WTC11 (cell line): ENCODE measurements around the gene GRWD1. TPM values are rescaled to one million over a fixed set of nuclear protein-coding genes. Genes with fewer than 3 reads are reported as not detected.
A peak's percentile ranks its signal among the peaks of the same experiment; 100 is the strongest.

Source experiments
- ATAC-seq: fragments of 200-7000 bp; cut with Tn5 transposase; 2 replicates; pipeline ENCODE4 v1.10.0; 2021; ENCODE audit warnings: mild to moderate bottlenecking, moderate library complexity
- CTCF ChIA-PET: fragments of 300-600 bp; sonication (Branson Sonifier 250); formaldehyde crosslinking; loops from one replicate; lab custom pipeline; 2021; ENCODE audit warnings: antibody characterized with exemption; lab: Charles Lee
- POLR2A ChIA-PET: fragments of 350-600 bp; sonication (Branson Sonifier 250); formaldehyde crosslinking; loops from one replicate; lab custom pipeline; 2021; ENCODE audit warnings: antibody characterized with exemption; lab: Charles Lee
- DNase-seq: peaks from one replicate; pipeline ENCODE4 v3.0.0; 2021; ENCODE audit warnings: low spot score
- H3K27ac Mint-ChIP-seq: 2 replicates; pipeline ENCODE4 v1.8.0; 2021; ENCODE audit warnings: mixed read lengths
- H3K27me3 Mint-ChIP-seq: 2 replicates; pipeline ENCODE4 v1.8.0; 2021; ENCODE audit warnings: low read depth, mild to moderate bottlenecking, moderate library complexity, mixed read lengths
- H3K36me3 Mint-ChIP-seq: 2 replicates; pipeline ENCODE4 v1.8.0; 2021; ENCODE audit warnings: mixed read lengths
- H3K4me1 Mint-ChIP-seq: 2 replicates; pipeline ENCODE4 v1.8.0; 2022; ENCODE audit warnings: mixed read lengths
- H3K4me3 Mint-ChIP-seq: 2 replicates; pipeline ENCODE4 v1.8.0; 2021; ENCODE audit warnings: mild to moderate bottlenecking, moderate library complexity, mixed read lengths
- H3K9me3 Mint-ChIP-seq: 2 replicates; pipeline ENCODE4 v1.8.0; 2021; ENCODE audit warnings: mixed read lengths
- ATF1 ChIP-seq: sonication (generic); formaldehyde crosslinking; IDR thresholded peaks from 2 replicates; pipeline ENCODE4 v1.8.1; 2023; ENCODE audit warnings: mild to moderate bottlenecking, moderate library complexity, missing genetic modification reagents
- ELF4 ChIP-seq: sonication (generic); formaldehyde crosslinking; IDR thresholded peaks from 2 replicates; pipeline ENCODE4 v1.8.1; 2022; ENCODE audit warnings: low read depth, mild to moderate bottlenecking, moderate library complexity, missing genetic modification reagents
- EMX1 ChIP-seq: fragments of 250-450 bp; sonication (Bioruptor Pico); IDR thresholded peaks from 2 replicates; pipeline ENCODE4 v1.8.0; 2021; ENCODE audit warnings: mild to moderate bottlenecking
- FOXK1 ChIP-seq: sonication (generic); formaldehyde crosslinking; IDR thresholded peaks from 2 replicates; pipeline ENCODE4 v1.8.0; 2022; ENCODE audit warnings: mild to moderate bottlenecking, moderate library complexity, missing genetic modification reagents
- MXD4 ChIP-seq: fragments of 250-450 bp; sonication (Bioruptor Pico); IDR thresholded peaks from 2 replicates; pipeline ENCODE4 v1.8.0; 2021; ENCODE audit warnings: mild to moderate bottlenecking, moderate library complexity, borderline replicate concordance
- NFYB ChIP-seq: sonication (generic); formaldehyde crosslinking; conservative IDR thresholded peaks from 2 replicates; pipeline ENCODE4 v1.8.0; 2022; ENCODE audit warnings: low read depth, missing genetic modification reagents
- NR1H2 ChIP-seq: sonication (generic); formaldehyde crosslinking; IDR thresholded peaks from 2 replicates; pipeline ENCODE4 v1.9.0; 2021; ENCODE audit warnings: mild to moderate bottlenecking, moderate library complexity, missing genetic modification reagents
- PRRX2 ChIP-seq: fragments of 250-450 bp; sonication (Bioruptor Pico); IDR thresholded peaks from 2 replicates; pipeline ENCODE4 v1.8.0; 2021; ENCODE audit warnings: mild to moderate bottlenecking
- SOX15 ChIP-seq: fragments of 250-450 bp; sonication (Bioruptor Pico); IDR thresholded peaks from 2 replicates; pipeline ENCODE4 v1.9.0; 2021; ENCODE audit warnings: mild to moderate bottlenecking
- SP1 ChIP-seq: sonication (generic); formaldehyde crosslinking; conservative IDR thresholded peaks from 2 replicates; pipeline ENCODE4 v1.8.1; 2022; ENCODE audit warnings: missing genetic modification reagents
- TEAD1 ChIP-seq: sonication (generic); formaldehyde crosslinking; IDR thresholded peaks from 2 replicates; pipeline ENCODE4 v1.8.0; 2022; ENCODE audit warnings: mild to moderate bottlenecking, missing genetic modification reagents
- TEAD4 ChIP-seq: sonication (generic); formaldehyde crosslinking; IDR thresholded peaks from 2 replicates; pipeline ENCODE4 v1.8.0; 2022; ENCODE audit warnings: mild to moderate bottlenecking, missing genetic modification reagents
- ZBTB21 ChIP-seq: sonication (generic); formaldehyde crosslinking; IDR thresholded peaks from 2 replicates; pipeline ENCODE4 v1.8.1; 2023; ENCODE audit warnings: mild to moderate bottlenecking, missing genetic modification reagents, borderline replicate concordance
- ZNF232 ChIP-seq: sonication (generic); formaldehyde crosslinking; IDR thresholded peaks from 2 replicates; pipeline ENCODE4 v1.8.0; 2022; ENCODE audit warnings: mild to moderate bottlenecking, missing genetic modification reagents
- ZNF671 ChIP-seq: fragments of 250-450 bp; sonication (Bioruptor Pico); IDR thresholded peaks from 2 replicates; pipeline ENCODE4 v1.8.0; 2021; ENCODE audit warnings: mild to moderate bottlenecking
- total RNA-seq: library from RNA; stranded (reverse); gene quantifications from 3 replicates; pipeline ENCODE4 v1.2.3, GENCODE V29; 2021
- TF ChIP-seq, protein P1 (sequence below): sonication (generic); formaldehyde crosslinking; conservative IDR thresholded peaks from 2 replicates; pipeline ENCODE4 v1.8.1; 2022; ENCODE audit warnings: mild to moderate bottlenecking, missing genetic modification reagents
- TF ChIP-seq, protein P2 (sequence below): sonication (generic); formaldehyde crosslinking; IDR thresholded peaks from 2 replicates; pipeline ENCODE4 v1.8.1; 2022; ENCODE audit warnings: mild to moderate bottlenecking, moderate library complexity, missing genetic modification reagents
- TF ChIP-seq, protein P3 (sequence below): sonication (generic); formaldehyde crosslinking; IDR thresholded peaks from 2 replicates; pipeline ENCODE4 v1.8.0; 2023; ENCODE audit warnings: missing genetic modification reagents, mild to moderate bottlenecking, borderline replicate concordance
- TF ChIP-seq, protein P4 (sequence below): sonication (generic); formaldehyde crosslinking; IDR thresholded peaks from 2 replicates; pipeline ENCODE4 v1.8.0; 2022; ENCODE audit warnings: mild to moderate bottlenecking, missing genetic modification reagents
- TF ChIP-seq, protein P5 (sequence below): fragments of 250-450 bp; sonication (Bioruptor Pico); IDR thresholded peaks from 2 replicates; pipeline ENCODE4 v1.9.0; 2021; ENCODE audit warnings: mild to moderate bottlenecking, borderline replicate concordance

GRWD1 gene
- total RNA-seq, 1 experiment from 2014 or later: 67.2 TPM

DNA sequence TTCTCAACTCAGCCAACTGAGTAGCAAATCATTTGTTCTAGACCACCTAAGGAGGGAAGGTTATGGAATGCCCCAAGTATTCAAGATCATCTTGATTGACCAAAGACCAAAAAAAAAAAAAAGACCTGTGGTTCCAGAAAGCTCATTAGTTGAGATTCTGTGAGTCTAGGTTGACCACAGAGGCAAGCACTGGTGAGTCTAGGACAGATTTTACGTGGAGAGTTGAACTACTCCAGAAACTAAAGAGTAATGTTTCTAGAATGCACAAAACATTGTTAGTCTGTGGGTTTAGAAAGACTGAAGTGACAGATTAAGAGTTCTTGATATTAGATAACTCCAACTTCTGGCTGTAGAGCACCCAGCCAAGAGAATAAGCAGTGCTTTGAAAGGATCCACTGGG, 19.4 kb downstream of the GRWD1 start:
- POLR2A ChIA-PET: no interaction called here
- CTCF ChIA-PET: no interaction called here
- DNase-seq (no peak), ATAC-seq (no peak)
- H3K4me3 Mint-ChIP-seq: no peak overlapping the region
- H3K27me3 Mint-ChIP-seq: peaks cover 27% of the 10 kb centered on the region
- TF ChIP-seq, protein P1, sequence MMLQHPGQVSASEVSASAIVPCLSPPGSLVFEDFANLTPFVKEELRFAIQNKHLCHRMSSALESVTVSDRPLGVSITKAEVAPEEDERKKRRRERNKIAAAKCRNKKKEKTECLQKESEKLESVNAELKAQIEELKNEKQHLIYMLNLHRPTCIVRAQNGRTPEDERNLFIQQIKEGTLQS (CRISPR knock-in tag): no peak
- TF ChIP-seq ELF4 (CRISPR knock-in tag) (no peak), SP1 (CRISPR knock-in tag) (no peak), ATF1 (CRISPR knock-in tag) (no peak), ZNF671 (CRISPR knock-in tag) (no peak), EMX1 (no peak), PRRX2 (CRISPR knock-in tag) (no peak)
- H3K27ac Mint-ChIP-seq: no peak overlapping the region
- H3K9me3 Mint-ChIP-seq: peaks cover 3% of the 10 kb centered on the region
- peaks cover 6% of the 10 kb centered on the region for H3K36me3 Mint-ChIP-seq
- peaks cover 10% of the 10 kb centered on the region for H3K4me1 Mint-ChIP-seq

DNA sequence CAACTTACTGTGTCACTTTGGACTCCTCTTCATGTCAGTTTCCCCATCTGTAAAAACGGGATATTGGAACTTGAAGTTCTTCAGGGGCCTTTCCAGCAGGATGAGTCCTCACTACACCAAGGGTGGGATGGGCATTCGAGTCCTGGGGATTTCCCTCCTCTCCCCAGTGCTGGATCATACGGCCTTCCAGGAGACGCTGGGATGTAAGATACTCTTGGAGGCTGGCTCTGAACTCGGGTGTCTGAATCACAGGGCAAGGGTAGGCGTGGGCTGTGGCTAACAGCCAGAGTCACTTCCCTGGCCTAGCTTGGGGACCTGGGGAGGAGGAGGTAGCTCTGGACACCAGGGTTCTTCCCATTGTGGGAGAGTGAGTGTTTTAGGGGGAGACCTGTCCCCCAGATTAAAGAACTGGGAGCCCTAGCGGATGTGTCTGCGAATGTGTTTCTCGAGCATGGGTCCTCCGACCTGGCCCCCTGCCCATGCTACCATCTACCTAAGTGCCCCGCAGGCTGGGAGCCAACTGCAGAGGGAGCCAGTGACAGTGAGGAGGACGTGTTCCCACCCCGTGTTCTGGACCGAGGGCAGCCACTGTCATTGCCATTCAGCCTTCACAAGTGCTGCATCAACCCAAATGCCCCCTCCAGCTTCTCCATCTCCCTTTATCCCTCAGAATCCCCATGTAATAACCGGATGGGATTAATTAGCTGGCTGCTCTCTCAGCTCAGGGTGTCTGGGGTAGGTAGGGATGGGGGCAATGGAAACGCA, 21.0 kb downstream of the GRWD1 start:
- ChIA-PET POLR2A (no interaction called here), CTCF (interaction anchor here (1.3 to 1.4 kb wide), 2 partner anchors 22 to 76 kb away, joined by 3 to 5 read pairs; partner anchors contain the start of gene KDELR1)
- Mint-ChIP-seq H3K27ac (no peak overlapping the region), H3K27me3 (peaks cover 27% of the 10 kb centered on the region), H3K36me3 (peaks cover 19% of the 10 kb centered on the region), H3K9me3 (peaks cover 3% of the 10 kb centered on the region), H3K4me3 (no peak overlapping the region), H3K4me1 (peaks cover 10% of the 10 kb centered on the region)
- ATAC-seq (no peak), DNase-seq (no peak)
- TF ChIP-seq MXD4 (CRISPR knock-in tag) (no peak), SOX15 (CRISPR knock-in tag) (no peak)

DNA sequence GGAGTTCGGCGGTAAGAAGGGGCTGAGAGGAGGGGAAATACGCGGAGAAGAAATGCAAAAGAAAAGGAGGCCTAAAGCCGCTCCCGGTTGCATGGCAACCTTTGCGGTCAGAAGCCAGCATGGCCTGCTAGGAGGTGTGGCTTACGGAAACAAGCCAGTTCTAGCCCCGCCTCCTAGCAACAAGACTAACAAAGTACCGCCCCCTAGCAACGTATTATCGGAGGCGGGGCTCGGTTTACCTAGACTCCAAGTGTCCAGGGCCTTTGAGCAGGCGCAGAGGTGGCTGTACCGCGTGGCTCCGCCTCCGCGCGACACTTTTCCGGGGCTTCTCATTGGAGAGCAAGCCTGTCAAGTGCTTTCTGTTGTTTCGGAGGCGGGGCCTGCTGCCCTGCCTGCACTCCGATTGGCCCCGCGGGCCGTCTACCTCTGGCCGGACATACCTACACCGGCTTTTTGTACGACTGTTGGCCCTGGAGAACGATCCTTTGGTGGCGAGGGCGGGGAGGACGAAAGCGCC, 23.0 kb downstream of the GRWD1 start:
- H3K4me3 Mint-ChIP-seq: peak overlapping the region; percentile 82
- ATAC-seq: peak; percentile 93
- TF ChIP-seq ZBTB21: no peak
- TF ChIP-seq SP1 (CRISPR knock-in tag): peak; percentile 96
- no peak for TF ChIP-seq TEAD1 (CRISPR knock-in tag)
- TF ChIP-seq, protein P2, sequence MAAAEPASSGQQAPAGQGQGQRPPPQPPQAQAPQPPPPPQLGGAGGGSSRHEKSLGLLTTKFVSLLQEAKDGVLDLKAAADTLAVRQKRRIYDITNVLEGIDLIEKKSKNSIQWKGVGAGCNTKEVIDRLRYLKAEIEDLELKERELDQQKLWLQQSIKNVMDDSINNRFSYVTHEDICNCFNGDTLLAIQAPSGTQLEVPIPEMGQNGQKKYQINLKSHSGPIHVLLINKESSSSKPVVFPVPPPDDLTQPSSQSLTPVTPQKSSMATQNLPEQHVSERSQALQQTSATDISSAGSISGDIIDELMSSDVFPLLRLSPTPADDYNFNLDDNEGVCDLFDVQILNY (CRISPR knock-in tag): no peak
- TF ChIP-seq NR1H2 (CRISPR knock-in tag): no peak
- peak; percentile 96 for TF ChIP-seq NFYB (CRISPR knock-in tag)
- TF ChIP-seq FOXK1: peak; percentile 58; the same call in 1 of the 2 replicates
- TF ChIP-seq, protein P3, sequence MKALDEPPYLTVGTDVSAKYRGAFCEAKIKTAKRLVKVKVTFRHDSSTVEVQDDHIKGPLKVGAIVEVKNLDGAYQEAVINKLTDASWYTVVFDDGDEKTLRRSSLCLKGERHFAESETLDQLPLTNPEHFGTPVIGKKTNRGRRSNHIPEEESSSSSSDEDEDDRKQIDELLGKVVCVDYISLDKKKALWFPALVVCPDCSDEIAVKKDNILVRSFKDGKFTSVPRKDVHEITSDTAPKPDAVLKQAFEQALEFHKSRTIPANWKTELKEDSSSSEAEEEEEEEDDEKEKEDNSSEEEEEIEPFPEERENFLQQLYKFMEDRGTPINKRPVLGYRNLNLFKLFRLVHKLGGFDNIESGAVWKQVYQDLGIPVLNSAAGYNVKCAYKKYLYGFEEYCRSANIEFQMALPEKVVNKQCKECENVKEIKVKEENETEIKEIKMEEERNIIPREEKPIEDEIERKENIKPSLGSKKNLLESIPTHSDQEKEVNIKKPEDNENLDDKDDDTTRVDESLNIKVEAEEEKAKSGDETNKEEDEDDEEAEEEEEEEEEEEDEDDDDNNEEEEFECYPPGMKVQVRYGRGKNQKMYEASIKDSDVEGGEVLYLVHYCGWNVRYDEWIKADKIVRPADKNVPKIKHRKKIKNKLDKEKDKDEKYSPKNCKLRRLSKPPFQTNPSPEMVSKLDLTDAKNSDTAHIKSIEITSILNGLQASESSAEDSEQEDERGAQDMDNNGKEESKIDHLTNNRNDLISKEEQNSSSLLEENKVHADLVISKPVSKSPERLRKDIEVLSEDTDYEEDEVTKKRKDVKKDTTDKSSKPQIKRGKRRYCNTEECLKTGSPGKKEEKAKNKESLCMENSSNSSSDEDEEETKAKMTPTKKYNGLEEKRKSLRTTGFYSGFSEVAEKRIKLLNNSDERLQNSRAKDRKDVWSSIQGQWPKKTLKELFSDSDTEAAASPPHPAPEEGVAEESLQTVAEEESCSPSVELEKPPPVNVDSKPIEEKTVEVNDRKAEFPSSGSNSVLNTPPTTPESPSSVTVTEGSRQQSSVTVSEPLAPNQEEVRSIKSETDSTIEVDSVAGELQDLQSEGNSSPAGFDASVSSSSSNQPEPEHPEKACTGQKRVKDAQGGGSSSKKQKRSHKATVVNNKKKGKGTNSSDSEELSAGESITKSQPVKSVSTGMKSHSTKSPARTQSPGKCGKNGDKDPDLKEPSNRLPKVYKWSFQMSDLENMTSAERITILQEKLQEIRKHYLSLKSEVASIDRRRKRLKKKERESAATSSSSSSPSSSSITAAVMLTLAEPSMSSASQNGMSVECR (CRISPR knock-in tag): no peak
- TF ChIP-seq, protein P4, sequence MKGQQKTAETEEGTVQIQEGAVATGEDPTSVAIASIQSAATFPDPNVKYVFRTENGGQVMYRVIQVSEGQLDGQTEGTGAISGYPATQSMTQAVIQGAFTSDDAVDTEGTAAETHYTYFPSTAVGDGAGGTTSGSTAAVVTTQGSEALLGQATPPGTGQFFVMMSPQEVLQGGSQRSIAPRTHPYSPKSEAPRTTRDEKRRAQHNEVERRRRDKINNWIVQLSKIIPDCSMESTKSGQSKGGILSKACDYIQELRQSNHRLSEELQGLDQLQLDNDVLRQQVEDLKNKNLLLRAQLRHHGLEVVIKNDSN (CRISPR knock-in tag): no peak
- TF ChIP-seq, protein P5, sequence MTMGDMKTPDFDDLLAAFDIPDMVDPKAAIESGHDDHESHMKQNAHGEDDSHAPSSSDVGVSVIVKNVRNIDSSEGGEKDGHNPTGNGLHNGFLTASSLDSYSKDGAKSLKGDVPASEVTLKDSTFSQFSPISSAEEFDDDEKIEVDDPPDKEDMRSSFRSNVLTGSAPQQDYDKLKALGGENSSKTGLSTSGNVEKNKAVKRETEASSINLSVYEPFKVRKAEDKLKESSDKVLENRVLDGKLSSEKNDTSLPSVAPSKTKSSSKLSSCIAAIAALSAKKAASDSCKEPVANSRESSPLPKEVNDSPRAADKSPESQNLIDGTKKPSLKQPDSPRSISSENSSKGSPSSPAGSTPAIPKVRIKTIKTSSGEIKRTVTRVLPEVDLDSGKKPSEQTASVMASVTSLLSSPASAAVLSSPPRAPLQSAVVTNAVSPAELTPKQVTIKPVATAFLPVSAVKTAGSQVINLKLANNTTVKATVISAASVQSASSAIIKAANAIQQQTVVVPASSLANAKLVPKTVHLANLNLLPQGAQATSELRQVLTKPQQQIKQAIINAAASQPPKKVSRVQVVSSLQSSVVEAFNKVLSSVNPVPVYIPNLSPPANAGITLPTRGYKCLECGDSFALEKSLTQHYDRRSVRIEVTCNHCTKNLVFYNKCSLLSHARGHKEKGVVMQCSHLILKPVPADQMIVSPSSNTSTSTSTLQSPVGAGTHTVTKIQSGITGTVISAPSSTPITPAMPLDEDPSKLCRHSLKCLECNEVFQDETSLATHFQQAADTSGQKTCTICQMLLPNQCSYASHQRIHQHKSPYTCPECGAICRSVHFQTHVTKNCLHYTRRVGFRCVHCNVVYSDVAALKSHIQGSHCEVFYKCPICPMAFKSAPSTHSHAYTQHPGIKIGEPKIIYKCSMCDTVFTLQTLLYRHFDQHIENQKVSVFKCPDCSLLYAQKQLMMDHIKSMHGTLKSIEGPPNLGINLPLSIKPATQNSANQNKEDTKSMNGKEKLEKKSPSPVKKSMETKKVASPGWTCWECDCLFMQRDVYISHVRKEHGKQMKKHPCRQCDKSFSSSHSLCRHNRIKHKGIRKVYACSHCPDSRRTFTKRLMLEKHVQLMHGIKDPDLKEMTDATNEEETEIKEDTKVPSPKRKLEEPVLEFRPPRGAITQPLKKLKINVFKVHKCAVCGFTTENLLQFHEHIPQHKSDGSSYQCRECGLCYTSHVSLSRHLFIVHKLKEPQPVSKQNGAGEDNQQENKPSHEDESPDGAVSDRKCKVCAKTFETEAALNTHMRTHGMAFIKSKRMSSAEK (CRISPR knock-in tag): no peak
- 0 out of 2 replicates have a peak, but pooled peaks have one; percentile 12 for TF ChIP-seq ZNF232 (CRISPR knock-in tag)
- no peak for TF ChIP-seq ATF1 (CRISPR knock-in tag)
- TF ChIP-seq EMX1: no peak
- no peak for TF ChIP-seq TEAD4 (CRISPR knock-in tag)
- TF ChIP-seq, all 79 proteins: peak for 4
- peak; percentile 100 for DNase-seq
- Mint-ChIP-seq H3K27me3 (peaks cover 23% of the 10 kb centered on the region), H3K4me1 (peaks cover 8% of the 10 kb centered on the region), H3K9me3 (no peaks in the 10 kb centered on the region), H3K27ac (peak overlapping the region; percentile 85), H3K36me3 (peaks cover 32% of the 10 kb centered on the region)
- CTCF ChIA-PET: interaction anchor here (0.7 to 1.5 kb wide), 3 partner anchors 21 to 78 kb away, joined by 4 to 5 read pairs (median 5); partner anchors contain the start of gene KDELR1
- POLR2A ChIA-PET: no interaction called here
